HG02759 (cell line): ENCODE results near the gene EPHB6.
A peak's percentile ranks its signal among the peaks of the same experiment; 100 is the strongest.

Source experiments
- ATAC-seq: cut with Tn5 transposase; IDR thresholded peaks from one replicate; pipeline ENCODE4 v1.9.1; 2021; ENCODE audit warnings: mild to moderate bottlenecking, moderate library complexity; ENCODE audit not compliant: unreplicated experiment

The EPHB6 gene

GRCh38 chr7:142876236-142876960 is 21.5 kb downstream of the EPHB6 start:
- no peak for ATAC-seq

DNA sequence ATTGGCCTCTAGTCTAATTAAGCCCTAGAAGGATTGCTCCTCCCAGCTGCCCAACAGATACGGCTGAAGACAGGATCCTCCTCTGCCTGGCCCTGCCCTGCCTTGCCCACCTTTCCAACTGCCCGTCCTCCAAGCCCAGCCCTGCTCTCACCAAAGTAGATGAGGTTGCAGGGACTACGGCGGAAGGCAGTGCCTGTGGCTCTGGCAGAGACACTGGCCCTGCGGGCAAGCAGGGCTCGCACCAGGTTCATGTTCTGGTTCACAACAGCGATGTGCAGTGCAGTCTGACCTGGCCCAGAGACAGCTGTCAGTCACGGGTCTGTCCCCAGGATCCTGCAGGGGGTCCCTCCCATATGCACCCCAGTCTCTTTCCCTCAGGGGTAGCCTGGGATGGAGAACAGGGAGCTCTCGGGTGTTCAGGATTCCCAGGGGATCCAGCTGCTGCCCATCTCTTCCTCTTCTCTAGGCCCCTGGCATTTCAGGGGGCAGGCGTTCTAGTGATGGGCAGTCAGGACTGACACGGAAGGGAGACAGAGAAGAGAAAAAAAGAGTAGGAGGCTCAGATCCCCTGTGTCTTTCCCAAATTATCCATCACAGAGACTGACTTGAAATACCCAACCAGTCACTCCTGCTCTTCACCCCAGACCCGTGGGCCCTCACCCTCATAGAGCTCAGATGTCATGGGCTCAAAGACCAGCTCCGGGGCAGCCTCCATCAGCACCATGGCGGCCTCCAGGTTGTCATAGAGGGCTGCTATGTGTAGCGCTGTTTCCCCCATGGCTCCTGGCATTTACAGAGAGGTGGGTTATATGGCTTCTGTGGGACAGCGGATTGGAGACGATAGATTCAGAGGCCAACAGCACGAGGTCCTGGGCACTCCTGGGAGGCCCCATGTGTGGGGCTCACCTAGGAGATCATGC is 22.4 kb downstream of the EPHB6 start:
- ATAC-seq, result no peak

GRCh38 chr7:142878315-142878714 is 23.4 kb downstream of the EPHB6 start:
- ATAC-seq, result no peak

DNA sequence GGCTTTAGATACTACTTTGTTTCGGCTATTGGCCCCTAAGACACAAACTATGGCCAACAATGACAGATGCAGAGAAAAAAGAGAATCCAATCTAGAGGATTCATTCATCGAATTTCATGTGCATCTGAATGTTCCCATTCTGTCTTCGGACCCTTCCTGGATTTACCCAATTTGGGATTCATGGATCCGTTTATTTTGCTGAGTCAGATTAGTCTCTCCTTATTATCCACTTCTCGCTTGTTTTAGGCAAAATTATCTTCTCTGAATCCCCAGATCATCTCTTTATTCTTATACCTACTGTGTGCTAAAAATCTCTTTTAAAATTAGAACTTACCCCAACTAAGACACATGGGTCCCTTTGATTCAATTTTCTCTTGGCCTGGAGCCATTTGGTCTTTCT is 24.2 kb downstream of the EPHB6 start:
- ATAC-seq, result no peak

DNA sequence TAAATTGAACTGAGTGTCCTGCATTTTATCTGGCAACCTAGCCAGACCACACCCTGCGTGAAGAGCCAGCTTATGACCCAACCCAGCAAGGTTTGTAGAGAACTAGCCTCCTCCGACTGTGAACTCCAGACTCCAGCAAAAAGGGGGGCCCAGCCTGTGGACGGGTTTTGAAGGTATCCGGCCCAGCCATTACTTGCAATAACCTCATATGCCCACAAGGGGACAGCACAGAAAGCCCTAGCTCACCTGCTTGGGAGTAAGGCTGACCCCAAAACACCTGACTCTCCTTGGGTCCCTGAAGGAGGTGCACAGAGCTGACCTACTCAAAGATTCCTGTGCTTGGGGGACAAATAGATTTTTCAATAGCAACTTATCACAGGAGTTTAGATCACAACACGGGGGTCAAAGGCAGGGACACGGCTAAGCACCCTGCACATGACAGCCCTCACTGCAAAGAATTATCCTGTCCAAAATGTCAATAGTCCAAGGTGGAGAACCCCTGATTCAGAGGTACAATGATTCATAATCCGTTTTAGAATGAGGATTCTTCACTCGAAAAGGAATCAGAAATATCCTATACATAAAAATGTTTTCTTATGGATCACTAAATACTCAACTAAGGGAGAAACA is 26.1 kb downstream of the EPHB6 start:
- ATAC-seq, result peak; percentile 58

DNA sequence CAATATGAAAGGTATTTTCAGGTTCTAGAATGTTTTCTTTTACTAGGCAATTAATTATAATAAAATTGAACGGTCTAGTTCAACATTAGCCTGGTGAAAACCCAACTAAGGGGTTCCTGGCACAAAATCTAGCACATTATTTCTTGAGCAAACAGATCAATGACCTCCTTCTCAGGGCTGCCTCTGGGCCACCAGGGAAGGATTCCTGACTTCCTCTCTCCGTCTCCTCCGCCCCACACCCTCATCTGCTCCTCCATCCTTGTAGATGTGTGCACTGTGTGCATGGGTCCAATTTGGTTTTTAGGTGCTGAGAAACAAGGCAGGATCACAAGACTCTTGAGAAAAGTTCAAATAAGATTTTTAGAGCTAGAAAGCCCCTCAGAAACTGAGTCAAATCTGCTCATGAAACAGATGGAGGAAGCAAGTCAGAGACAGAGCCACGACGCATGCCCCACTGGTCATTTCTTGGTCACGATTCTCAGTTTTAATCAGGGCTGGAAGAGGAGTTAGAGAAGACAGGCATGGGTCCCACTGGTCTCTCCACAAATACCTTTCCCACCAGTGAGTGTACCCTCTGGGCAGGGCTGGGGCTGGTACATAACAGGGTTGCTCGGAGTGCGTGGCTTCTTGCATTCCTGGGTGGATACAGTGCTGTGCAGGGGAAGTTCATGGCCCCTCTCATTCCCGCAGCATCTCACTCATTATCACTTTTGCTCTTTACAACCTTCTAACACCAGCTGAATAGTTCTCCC is 26.9 kb downstream of the EPHB6 start:
- peak; percentile 53 for ATAC-seq

DNA sequence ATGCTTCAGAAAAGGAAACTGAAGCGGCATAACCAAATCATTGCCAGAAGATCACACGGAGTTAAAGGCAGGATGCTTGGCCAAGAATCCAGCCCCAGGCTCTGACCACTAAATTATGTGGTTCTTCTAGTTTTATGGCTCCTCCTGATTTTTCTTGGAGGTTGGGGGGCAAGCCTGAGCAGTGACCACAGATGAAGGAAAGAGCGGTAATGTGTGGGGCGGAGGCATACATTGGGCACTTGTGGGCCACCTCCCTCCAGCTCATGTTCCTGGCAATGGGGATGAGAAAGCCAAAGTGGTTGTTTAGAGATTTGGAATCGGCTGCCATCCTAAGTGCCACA is 27.4 kb downstream of the EPHB6 start:
- no peak for ATAC-seq

- ATAC-seq, result no peak
These were observed 28.3 kb downstream of the EPHB6 start for GRCh38 chr7:142883145-142883544.

GRCh38 chr7:142883571-142884285 is 28.9 kb downstream of the EPHB6 start:
- no peak for ATAC-seq

DNA sequence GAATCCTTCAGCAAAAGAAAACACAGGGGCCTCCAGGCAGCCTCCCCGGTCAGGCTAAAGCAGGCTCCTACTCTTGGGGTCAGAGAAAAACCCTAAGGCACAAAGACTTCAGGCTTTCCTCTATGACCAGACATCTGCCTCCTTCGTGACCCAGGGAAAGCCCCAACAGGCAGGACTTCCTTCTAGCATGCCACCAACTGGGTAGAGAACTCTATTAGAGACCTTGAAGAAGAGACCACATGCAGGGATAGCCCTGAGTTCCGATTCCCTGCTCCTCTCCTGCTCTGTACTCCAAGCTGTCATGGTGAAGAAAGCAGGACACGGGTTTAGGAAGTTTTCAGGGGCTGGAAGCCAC is 29.4 kb downstream of the EPHB6 start:
- no peak for ATAC-seq

DNA sequence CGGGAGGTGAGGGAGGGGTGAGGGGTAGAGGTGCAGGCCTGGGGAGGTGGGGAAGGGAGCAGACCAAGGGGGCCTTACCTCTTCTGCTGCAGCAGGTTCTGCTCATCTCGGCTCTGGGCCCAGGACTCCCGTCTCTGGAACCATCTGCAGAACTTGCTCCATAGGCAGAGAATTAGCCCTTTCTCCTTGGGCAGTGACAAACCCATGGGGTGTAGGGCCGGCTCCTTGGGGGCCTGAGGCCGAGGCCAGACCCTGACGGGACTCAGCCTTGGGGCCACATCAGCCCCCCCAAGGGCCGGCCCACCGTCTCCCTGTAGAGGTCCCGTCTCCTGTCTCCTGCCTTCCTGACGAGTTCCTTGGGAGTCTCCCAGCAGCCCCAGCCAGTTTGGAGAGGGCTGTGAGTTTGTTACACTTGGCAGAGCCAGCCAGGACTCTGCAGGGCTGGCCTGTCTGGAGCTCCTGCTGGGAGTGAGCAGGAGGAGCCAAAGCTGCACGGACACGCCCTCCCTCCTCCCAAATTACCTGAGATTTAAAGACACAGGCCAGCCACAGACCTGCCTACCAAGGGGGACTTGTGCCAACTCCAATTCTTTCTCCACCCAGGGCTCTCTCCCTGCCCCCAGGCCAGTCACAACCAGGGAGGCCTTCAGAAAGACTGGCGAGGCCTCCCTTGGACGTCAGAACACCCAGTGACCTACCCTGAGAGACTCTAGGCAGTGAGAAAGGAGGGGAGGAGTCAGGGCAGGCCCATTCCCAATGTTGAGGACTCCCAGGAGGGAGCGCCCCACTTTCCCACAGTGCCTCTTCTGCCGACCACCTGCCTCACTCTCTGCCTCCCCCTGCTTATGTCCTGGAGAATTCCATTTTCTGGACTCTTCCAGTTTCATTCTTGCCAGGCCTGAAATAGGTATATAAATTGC is 30.7 kb downstream of the EPHB6 start, which contains the start of gene TRPV6:
Gene TRPV6, minus strand, starts transcription at position 435 of the 920 bp plus-strand sequence.
- no peak for ATAC-seq

DNA sequence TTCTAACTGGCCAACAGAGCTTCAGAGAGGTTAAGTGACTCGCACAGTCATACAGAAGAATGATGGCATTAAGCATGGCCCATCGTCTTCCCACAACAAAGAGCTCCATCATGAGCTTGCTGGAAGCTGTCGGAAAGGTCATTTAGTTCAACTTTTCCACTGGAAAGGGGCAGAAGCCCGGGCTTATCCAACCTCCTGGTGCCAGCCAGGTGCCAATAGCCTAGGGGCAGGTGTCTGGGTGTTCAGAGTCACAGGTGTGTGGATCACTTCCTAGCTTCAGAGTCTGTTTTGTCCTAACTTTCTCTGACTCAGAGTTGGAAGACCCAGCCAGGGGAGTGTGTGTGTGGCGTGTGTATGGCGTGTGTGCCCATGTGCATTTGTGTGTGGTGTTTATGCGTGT is 32.0 kb downstream of the EPHB6 start:
- no peak for ATAC-seq

GRCh38 chr7:142887282-142888015 is 32.6 kb downstream of the EPHB6 start:
- no peak for ATAC-seq

DNA sequence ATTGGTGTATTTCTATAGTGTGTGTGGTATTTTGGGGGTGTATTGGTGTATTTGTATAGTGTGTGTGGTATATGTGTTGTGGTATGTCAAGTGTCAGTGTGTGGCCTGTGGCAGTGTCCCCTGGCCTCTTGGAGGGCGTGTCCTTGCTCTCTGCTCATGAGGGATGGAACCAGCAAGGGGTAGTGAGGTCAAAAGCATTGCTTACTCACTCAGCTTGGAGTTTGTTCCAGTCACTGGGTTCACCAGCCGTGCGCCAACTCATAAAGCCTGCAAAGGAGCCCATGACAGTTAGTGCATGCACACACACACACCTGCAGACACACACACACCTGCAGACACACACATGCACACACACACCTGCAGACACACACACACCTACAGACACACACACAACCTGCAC is 34.9 kb downstream of the EPHB6 start:
- ATAC-seq, result no peak

GRCh38 chr7:142890874-142891485 is 36.1 kb downstream of the EPHB6 start:
- no peak for ATAC-seq

DNA sequence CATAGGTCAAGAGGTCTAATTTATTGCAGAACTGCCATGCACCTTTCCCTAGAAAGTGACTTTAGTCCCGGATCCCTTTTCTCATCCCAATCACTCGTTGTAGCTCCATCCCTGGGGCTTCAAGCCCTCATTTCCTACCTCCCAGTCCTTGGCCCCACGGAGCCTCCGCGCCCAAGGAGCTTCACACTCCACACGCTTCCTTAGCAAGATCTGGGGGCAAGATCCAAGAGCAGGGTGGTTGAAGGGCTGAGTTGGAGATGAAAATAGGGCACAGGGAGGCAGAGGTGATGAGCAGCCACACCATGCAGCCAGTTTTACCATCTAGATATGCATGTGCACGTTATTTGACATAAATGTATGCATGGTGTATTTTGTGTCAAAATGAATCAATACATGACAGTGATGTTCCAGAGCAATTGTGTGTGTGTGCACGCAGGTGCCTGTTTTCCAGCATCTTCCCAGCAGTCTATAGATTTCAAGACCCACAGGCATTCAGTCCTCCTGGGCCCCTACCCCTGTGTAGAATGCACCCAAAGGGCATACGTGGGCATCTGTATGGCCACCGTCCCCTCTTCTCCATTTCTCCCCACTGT is 36.7 kb downstream of the EPHB6 start:
- no peak for ATAC-seq

- no peak for ATAC-seq
These were observed 38.1 kb downstream of the EPHB6 start for GRCh38 chr7:142892951-142893350.
